ENCODE measurements around the gene CLCA1.

CLCA1 gene

GRCh38 chr1:86538775-86539174 lies 70.0 kb downstream of the CLCA1 start:
- no peak overlapping the region for H3K27ac Mint-ChIP-seq
- H3K4me3 Mint-ChIP-seq, result no peak overlapping the region
- no peaks in the 10 kb centered on the region for H3K4me1 Mint-ChIP-seq (ENCODE audit: low read depth)
- no peaks in the 10 kb centered on the region for H3K36me3 Mint-ChIP-seq
- H3K27me3 Mint-ChIP-seq, result peaks cover 13% of the 10 kb centered on the region
- no peaks in the 10 kb centered on the region for H3K9me3 Mint-ChIP-seq (ENCODE audit: low read depth)

GRCh38 chr1:86541859-86542258 lies 73.1 kb downstream of the CLCA1 start:
- Mint-ChIP-seq H3K36me3 (no peaks in the 10 kb centered on the region), H3K9me3 (ENCODE audit: low read depth) (no peaks in the 10 kb centered on the region), H3K4me1 (ENCODE audit: low read depth) (no peaks in the 10 kb centered on the region), H3K27me3 (peaks cover 16% of the 10 kb centered on the region), H3K27ac (no peak overlapping the region), H3K4me3 (no peak overlapping the region)

- Mint-ChIP-seq H3K4me1 (ENCODE audit: low read depth) (no peaks in the 10 kb centered on the region), H3K4me3 (no peak overlapping the region), H3K27ac (no peak overlapping the region), H3K36me3 (no peaks in the 10 kb centered on the region), H3K27me3 (peaks cover 16% of the 10 kb centered on the region), H3K9me3 (ENCODE audit: low read depth) (no peaks in the 10 kb centered on the region)
Measured at GRCh38 chr1:86542631-86543030, 73.9 kb downstream of the CLCA1 start.

GRCh38 chr1:86546787-86547221 lies 78.1 kb downstream of the CLCA1 start, which contains the start of gene CLCA4:
CLCA4 (plus strand) TSS chr1:86547078; CDS start chr1:86547120, 42 bp downstream.
- no peaks in the 10 kb centered on the region for H3K4me1 Mint-ChIP-seq (ENCODE audit: low read depth)
- H3K9me3 Mint-ChIP-seq (ENCODE audit: low read depth), result no peaks in the 10 kb centered on the region
- no peak within 1 kb of the TSS for H3K4me3 Mint-ChIP-seq
- H3K27me3 Mint-ChIP-seq, result peaks cover 7% of the 10 kb centered on the region
- H3K27ac Mint-ChIP-seq, result no peak within 1 kb of the TSS
- no peaks in the 10 kb centered on the region for H3K36me3 Mint-ChIP-seq

- no peak overlapping the region for H3K27ac Mint-ChIP-seq
- no peaks in the 10 kb centered on the region for H3K9me3 Mint-ChIP-seq (ENCODE audit: low read depth)
- H3K4me1 Mint-ChIP-seq (ENCODE audit: low read depth), result no peaks in the 10 kb centered on the region
- peaks cover 7% of the 10 kb centered on the region for H3K27me3 Mint-ChIP-seq
- H3K36me3 Mint-ChIP-seq, result no peaks in the 10 kb centered on the region
- no peak overlapping the region for H3K4me3 Mint-ChIP-seq
Measured at GRCh38 chr1:86548839-86549238, 80.1 kb downstream of the CLCA1 start.
